C4-2B (cell line): ENCODE results near the gene NRIP2.

Experiments used
- CTCF ChIP-seq: fragments of 450-650 bp; conservative IDR thresholded peaks from 2 replicates; pipeline ENCODE4 v1.5.1; 2017; ENCODE audit warnings: mild to moderate bottlenecking
- ZFX ChIP-seq: fragments of 450-650 bp; IDR thresholded peaks from 2 replicates; pipeline ENCODE4 v1.6.1; 2017

GRCh38 chr12:2791089-2791488 is 43.7 kb downstream of the NRIP2 start:
- TF ChIP-seq ZFX (no peak), CTCF (no peak)
